Measurements from ENCODE around the gene CLTRN. TPM values are rescaled to one million over a fixed set of nuclear protein-coding genes. Genes with fewer than 3 reads are reported as not detected.
"Not testable (repeated sequence)": the region's sequence is repeated elsewhere in the genome, so short reads cannot be mapped to it uniquely, and the experiment has no call there.

Gene CLTRN
- under 1 TPM in 1 of 3 donors, not detected in 2; 0.16 TPM for total RNA-seq

GRCh38 chrX:15664487-15665444, at the start of gene CLTRN:
Gene CLTRN, minus strand, starts transcription at chrX:15664805. Its CDS starts 30 bp downstream, at chrX:15664775.
- H3K27me3 Mint-ChIP-seq (ENCODE audit: low read depth) = peaks cover 28% of the 10 kb centered on the region
- H3K4me3 Mint-ChIP-seq = no peak within 1 kb of the TSS
- ATAC-seq (no peak), DNase-seq (no peak)
- H3K36me3 Mint-ChIP-seq (ENCODE audit: insufficient read depth) = no peaks in the 10 kb centered on the region
- H3K4me1 Mint-ChIP-seq (ENCODE audit: low read depth) = no peaks in the 10 kb centered on the region
- no peaks in the 10 kb centered on the region for H3K9me3 Mint-ChIP-seq

GRCh38 chrX:15704273-15704672, 39.7 kb upstream of the CLTRN start:
- H3K36me3 Mint-ChIP-seq (ENCODE audit: insufficient read depth); DNase-seq; H3K4me3 Mint-ChIP-seq; ATAC-seq; H3K4me1 Mint-ChIP-seq (ENCODE audit: low read depth); H3K9me3 Mint-ChIP-seq; H3K27me3 Mint-ChIP-seq (ENCODE audit: low read depth): not testable (repeated sequence)

GRCh38 chrX:15703809-15704208, 39.2 kb upstream of the CLTRN start:
- not testable (repeated sequence) for H3K9me3 Mint-ChIP-seq; H3K27me3 Mint-ChIP-seq (ENCODE audit: low read depth); H3K4me3 Mint-ChIP-seq; H3K4me1 Mint-ChIP-seq (ENCODE audit: low read depth); H3K36me3 Mint-ChIP-seq (ENCODE audit: insufficient read depth); DNase-seq
- peak in 1 of 2 donors; percentile 65 for ATAC-seq

GRCh38 chrX:15702488-15703371, 38.1 kb upstream of the CLTRN start:
- no peaks in the 10 kb centered on the region for H3K27me3 Mint-ChIP-seq (ENCODE audit: low read depth)
- no peak for DNase-seq
- H3K4me1 Mint-ChIP-seq (ENCODE audit: low read depth) = no peaks in the 10 kb centered on the region
- H3K4me3 Mint-ChIP-seq = no peak overlapping the region
- no peak for ATAC-seq
- H3K36me3 Mint-ChIP-seq (ENCODE audit: insufficient read depth) = peaks cover 9% of the 10 kb centered on the region
- H3K9me3 Mint-ChIP-seq = no peaks in the 10 kb centered on the region

GRCh38 chrX:15696516-15696915, 31.9 kb upstream of the CLTRN start:
- Mint-ChIP-seq H3K9me3 (no peaks in the 10 kb centered on the region), H3K27me3 (ENCODE audit: low read depth) (no peaks in the 10 kb centered on the region), H3K36me3 (ENCODE audit: insufficient read depth) (peaks cover 13% of the 10 kb centered on the region), H3K4me1 (ENCODE audit: low read depth) (peaks cover 2% of the 10 kb centered on the region), H3K4me3 (no peak overlapping the region)
- ATAC-seq (no peak), DNase-seq (no peak)

GRCh38 chrX:15694941-15695451, 30.4 kb upstream of the CLTRN start:
- Mint-ChIP-seq H3K36me3 (ENCODE audit: insufficient read depth) (peaks cover 17% of the 10 kb centered on the region), H3K27me3 (ENCODE audit: low read depth) (no peaks in the 10 kb centered on the region), H3K9me3 (no peaks in the 10 kb centered on the region), H3K4me3 (no peak overlapping the region), H3K4me1 (ENCODE audit: low read depth) (peaks cover 5% of the 10 kb centered on the region)
- DNase-seq = no peak
- no peak for ATAC-seq

- peak in 1 of 2 donors; percentile 62 for ATAC-seq
- DNase-seq = peak; percentile 56
- Mint-ChIP-seq H3K36me3 (ENCODE audit: insufficient read depth) (peaks cover 8% of the 10 kb centered on the region), H3K4me3 (no peak overlapping the region), H3K27me3 (ENCODE audit: low read depth) (no peaks in the 10 kb centered on the region), H3K9me3 (no peaks in the 10 kb centered on the region), H3K4me1 (ENCODE audit: low read depth) (peaks cover 6% of the 10 kb centered on the region)
Measured at GRCh38 chrX:15686818-15687685, 22.4 kb upstream of the CLTRN start.

- Mint-ChIP-seq H3K9me3 (no peaks in the 10 kb centered on the region), H3K27me3 (ENCODE audit: low read depth) (no peaks in the 10 kb centered on the region), H3K4me1 (ENCODE audit: low read depth) (peaks cover 7% of the 10 kb centered on the region), H3K36me3 (ENCODE audit: insufficient read depth) (no peaks in the 10 kb centered on the region), H3K4me3 (no peak overlapping the region)
- ATAC-seq (no peak), DNase-seq (no peak)
Measured at GRCh38 chrX:15683193-15683592, 18.6 kb upstream of the CLTRN start.

- Mint-ChIP-seq H3K4me3 (no peak overlapping the region), H3K36me3 (ENCODE audit: insufficient read depth) (no peaks in the 10 kb centered on the region), H3K27me3 (ENCODE audit: low read depth) (no peaks in the 10 kb centered on the region), H3K4me1 (ENCODE audit: low read depth) (peaks cover 10% of the 10 kb centered on the region), H3K9me3 (no peaks in the 10 kb centered on the region)
- ATAC-seq (no peak), DNase-seq (no peak)
Measured at GRCh38 chrX:15681433-15681832, 16.8 kb upstream of the CLTRN start.

GRCh38 chrX:15680401-15680800, 15.8 kb upstream of the CLTRN start:
- H3K4me3 Mint-ChIP-seq = no peak overlapping the region
- no peak for DNase-seq

GRCh38 chrX:15679246-15679645, 14.6 kb upstream of the CLTRN start:
- Mint-ChIP-seq H3K9me3 (no peaks in the 10 kb centered on the region), H3K27me3 (ENCODE audit: low read depth) (no peaks in the 10 kb centered on the region), H3K36me3 (ENCODE audit: insufficient read depth) (no peaks in the 10 kb centered on the region), H3K4me3 (no peak overlapping the region), H3K4me1 (ENCODE audit: low read depth) (peaks cover 11% of the 10 kb centered on the region)
- ATAC-seq (no peak), DNase-seq (no peak)

More at GRCh38 chrX:15680401-15680800, 15.8 kb upstream of the CLTRN start:
- H3K27me3 Mint-ChIP-seq (ENCODE audit: low read depth) = no peaks in the 10 kb centered on the region
- H3K36me3 Mint-ChIP-seq (ENCODE audit: insufficient read depth) = no peaks in the 10 kb centered on the region
- H3K9me3 Mint-ChIP-seq = no peaks in the 10 kb centered on the region
- H3K4me1 Mint-ChIP-seq (ENCODE audit: low read depth) = peaks cover 11% of the 10 kb centered on the region
- ATAC-seq = no peak

- Mint-ChIP-seq H3K27me3 (ENCODE audit: low read depth) (no peaks in the 10 kb centered on the region), H3K9me3 (no peaks in the 10 kb centered on the region), H3K4me3 (no peak overlapping the region), H3K4me1 (ENCODE audit: low read depth) (peaks cover 14% of the 10 kb centered on the region), H3K36me3 (ENCODE audit: insufficient read depth) (no peaks in the 10 kb centered on the region)
- ATAC-seq (no peak), DNase-seq (no peak)
Measured at GRCh38 chrX:15678339-15678738, 13.7 kb upstream of the CLTRN start.

GRCh38 chrX:15676886-15677285, 12.3 kb upstream of the CLTRN start:
- DNase-seq (no peak), ATAC-seq (no peak)
- no peaks in the 10 kb centered on the region for H3K9me3 Mint-ChIP-seq
- peaks cover 14% of the 10 kb centered on the region for H3K4me1 Mint-ChIP-seq (ENCODE audit: low read depth)
- no peak overlapping the region for H3K4me3 Mint-ChIP-seq
- no peaks in the 10 kb centered on the region for H3K27me3 Mint-ChIP-seq (ENCODE audit: low read depth)
- no peaks in the 10 kb centered on the region for H3K36me3 Mint-ChIP-seq (ENCODE audit: insufficient read depth)

Data from activated T-cell treated with anti-CD3 and anti-CD28 coated beads, Interleukin-2, amount 50 U/mL, for 4 hours (primary cell).